Epidermal melanocyte (primary cell): Measurements from ENCODE around the gene TMED8.
"Not testable (repeated sequence)": the region's sequence is repeated elsewhere in the genome, so short reads cannot be mapped to it uniquely, and the experiment has no call there.

Experiments used
- DNase-seq: peaks from one replicate; pipeline ENCODE4 v3.0.0; 2011; ENCODE audit warnings: low spot score; ENCODE audit not compliant: insufficient read length

The TMED8 gene

GRCh38 chr14:77323571-77323970 is 53.3 kb downstream of the TMED8 start:
- DNase-seq = no peak

- no peak for DNase-seq
Measured at GRCh38 chr14:77322951-77323350, 53.9 kb downstream of the TMED8 start.

GRCh38 chr14:77322250-77322902 is 54.5 kb downstream of the TMED8 start:
- no peak for DNase-seq

GRCh38 chr14:77320238-77320935 is 56.5 kb downstream of the TMED8 start, which contains the start of gene POMT2:
POMT2 (minus strand) TSS chr14:77320883; CDS start chr14:77320681, 202 bp downstream.
- peak; percentile 72 for DNase-seq

- DNase-seq = no peak
Measured at GRCh38 chr14:77319422-77319821, 57.5 kb downstream of the TMED8 start.

GRCh38 chr14:77318756-77319155 is 58.1 kb downstream of the TMED8 start:
- not testable (repeated sequence) for DNase-seq

DNA sequence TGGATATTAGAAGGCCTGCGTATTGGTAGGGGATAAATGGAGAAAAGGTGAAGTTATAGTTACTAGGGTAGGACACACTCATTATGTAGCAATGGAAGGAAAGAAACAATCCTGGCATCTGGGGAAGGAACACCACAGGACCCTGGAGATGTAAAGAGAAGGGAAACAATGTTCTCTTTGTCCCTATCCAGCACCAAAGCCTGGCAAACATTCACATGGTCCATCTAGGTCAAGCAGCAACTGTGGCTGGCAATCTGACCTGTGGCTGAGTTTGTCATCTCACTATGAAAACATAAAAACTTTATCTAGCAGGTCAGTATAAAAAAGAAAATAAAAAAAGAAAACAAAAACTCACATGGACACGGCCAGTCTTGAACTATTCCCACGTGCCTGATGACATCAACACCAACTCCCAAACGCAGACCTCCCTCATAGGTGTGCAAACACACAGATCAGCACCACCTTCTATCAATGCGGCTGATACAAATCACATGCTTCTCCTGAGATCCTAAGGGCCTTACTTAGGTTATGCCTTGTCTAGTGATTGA is 58.8 kb downstream of the TMED8 start:
- DNase-seq = no peak

DNA sequence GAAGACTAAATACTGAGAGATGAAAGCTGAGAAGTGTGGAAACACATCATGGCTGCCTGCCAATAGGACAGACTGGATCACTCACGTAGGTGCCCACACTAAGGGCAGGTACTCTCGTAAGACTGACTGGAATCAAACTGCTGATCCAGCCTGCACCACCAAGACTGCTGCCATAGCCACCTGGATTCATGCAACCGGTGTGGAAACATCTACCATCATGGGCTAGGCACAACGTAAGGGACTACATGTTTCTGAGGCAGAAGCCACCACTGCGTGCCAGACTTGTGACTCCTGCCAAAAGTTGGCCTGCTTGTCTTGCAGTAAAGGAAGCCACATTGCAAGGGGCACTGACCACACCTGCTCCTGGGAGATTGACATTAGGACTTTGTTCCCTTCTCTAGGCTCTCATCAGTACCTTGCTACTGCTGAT is 60.0 kb downstream of the TMED8 start:
- DNase-seq = no peak

DNA sequence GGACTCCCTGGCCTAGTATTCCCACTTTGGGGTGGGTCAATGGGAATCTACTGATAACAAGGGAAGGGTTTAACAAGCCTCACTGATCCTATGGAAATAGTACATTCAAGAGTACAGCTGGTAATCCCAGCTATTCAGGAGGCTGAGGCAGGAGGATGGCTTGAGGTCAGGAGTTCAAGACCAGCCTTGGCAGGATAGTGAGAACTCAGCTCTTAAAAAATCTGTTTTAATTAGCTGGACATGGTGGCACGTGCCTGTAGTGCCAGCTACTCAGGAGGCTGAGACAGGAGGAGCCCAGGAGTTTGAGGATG is 60.7 kb downstream of the TMED8 start:
- DNase-seq = no peak

GRCh38 chr14:77314539-77315457 is 62.1 kb downstream of the TMED8 start:
- DNase-seq = no peak

DNA sequence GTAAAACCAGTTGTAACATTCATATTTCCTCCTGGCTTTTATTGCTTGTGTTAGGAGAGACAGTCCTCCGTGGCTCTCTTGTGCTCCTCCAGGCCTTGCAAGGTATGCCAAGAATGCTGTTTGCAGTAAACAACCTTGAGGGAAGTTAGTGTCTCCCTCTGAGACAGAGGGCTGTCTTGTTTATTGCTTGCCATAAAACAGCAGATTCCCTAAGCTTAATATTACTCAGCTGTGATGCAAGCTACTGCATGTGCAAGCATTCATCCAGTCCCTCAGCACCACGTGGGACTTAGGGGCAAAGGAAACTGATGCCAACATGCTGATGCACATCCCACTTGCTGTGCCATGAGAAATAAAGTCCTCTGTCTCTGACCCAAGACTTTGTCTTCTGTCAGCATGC is 62.9 kb downstream of the TMED8 start:
- peak; percentile 44 for DNase-seq

DNA sequence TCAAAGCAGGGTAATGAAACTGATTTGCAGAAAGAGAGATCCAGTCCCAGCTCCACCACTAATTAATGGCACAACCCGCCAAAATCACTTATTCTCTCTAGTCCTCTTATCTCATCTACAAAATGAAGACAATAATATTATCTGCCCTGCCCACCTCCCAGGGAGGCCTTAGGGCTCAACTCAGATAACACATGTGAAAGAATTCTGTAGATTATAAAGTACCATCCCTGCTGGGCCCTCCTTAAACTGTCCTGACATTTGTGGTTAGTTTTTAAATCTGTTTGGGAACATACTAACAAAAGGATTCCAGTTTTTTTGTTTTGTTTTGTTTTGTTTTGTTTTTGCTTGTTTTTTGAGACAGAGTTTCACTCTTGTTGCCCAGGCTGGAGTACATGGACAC is 63.5 kb downstream of the TMED8 start:
- no peak for DNase-seq

GRCh38 chr14:77311217-77311616 is 65.7 kb downstream of the TMED8 start:
- DNase-seq = no peak

GRCh38 chr14:77310026-77310425 is 66.9 kb downstream of the TMED8 start:
- no peak for DNase-seq

- DNase-seq = no peak
Measured at GRCh38 chr14:77309131-77309530, 67.8 kb downstream of the TMED8 start.

DNA sequence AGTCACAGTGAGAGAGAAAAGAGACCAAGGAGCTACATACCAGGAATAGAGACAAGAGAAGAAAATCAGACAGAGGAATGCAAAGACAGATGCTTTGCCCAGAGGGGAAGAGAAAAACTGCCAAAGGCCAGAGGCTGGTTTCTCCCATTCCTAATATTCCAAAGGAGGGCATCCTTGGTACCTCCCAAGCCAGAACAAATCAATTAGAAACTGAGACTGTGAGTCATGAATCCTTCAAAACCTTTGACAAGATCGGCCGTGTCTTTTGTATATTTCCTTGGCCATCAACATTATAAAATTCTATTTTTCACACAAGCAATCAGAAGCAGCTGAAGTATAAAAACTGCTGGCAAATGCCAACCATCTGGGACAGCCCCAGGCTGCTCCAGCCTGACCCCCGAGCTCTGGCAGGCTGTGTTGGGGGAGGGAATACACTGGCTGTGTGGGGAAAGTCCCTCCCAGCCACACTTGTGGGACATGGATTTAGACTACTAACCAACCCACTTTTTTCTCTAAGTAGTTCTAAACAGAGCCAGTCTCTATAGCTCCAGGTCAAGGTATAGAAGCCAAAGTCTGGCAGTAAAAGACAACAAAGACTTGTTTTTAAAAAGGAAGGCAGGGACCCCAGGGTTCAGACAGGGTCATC is 69.9 kb downstream of the TMED8 start:
- peak; percentile 31 for DNase-seq

DNA sequence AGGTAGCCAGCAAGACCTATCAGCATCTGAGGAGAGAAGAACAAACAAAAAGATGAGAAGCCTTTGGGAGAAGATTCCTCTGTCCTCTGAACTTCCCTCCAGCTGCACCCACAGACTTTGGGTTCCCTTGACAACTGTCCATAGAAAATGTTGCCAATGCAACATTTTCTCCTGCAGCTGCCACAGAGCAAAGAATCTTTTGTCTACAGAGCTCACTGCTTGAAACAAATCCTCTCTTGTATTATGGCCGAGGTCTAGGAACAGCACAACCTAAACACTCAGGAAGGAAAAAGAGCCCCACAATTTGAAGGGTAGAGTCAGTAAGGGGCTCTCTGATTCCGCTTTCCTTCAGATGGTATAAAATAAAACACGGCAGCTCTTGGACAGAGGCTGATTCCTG is 70.5 kb downstream of the TMED8 start:
- DNase-seq = peak; percentile 49

DNA sequence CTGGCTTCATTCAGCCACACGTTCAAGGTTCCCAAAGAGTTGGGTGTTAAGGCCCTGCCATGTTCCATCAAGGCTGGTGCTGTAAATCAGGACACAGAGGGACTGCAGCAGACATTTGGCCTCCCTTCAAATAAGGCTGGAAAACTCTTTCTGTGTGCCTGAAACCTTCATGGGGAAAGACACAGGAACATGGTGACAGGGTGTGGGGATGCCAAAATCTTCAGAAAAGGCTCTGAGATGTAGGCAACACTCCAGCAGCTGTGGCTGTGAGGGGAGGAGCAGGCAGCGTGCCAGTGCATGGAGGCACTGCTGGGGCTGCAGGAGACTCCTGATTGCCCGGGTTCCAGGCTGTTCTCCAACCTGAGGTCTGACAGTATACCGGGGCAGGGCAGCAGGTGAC is 71.2 kb downstream of the TMED8 start:
- DNase-seq = no peak

GRCh38 chr14:77303417-77304156 is 73.3 kb downstream of the TMED8 start:
- peak; percentile 57 for DNase-seq

GRCh38 chr14:77302926-77303325 is 74.0 kb downstream of the TMED8 start:
- DNase-seq = no peak

DNA sequence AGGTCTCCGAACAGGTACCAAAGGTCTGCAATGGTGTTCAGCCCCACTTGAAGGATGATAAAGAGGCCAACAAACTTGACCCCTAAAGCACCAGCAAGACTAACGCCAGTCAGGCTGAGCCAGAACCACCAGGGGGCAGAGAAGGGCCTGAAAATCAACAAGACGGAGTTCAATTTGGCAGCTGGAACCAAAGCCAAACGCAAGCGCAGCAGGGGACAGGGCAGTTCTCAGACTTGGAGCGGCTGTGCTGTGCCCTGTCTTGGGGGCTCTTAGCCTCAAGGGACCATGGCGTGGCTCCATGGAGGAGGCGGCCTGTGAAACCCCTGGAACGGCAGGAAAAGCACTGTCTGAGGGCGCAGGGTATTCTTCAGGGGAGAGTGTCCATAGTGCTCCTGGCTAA is 75.8 kb downstream of the TMED8 start:
- DNase-seq = peak; percentile 62
